AG04450 (cell line): Measurements from ENCODE around the gene ZC3H13. TPM values are rescaled to one million over a fixed set of nuclear protein-coding genes. Genes with fewer than 3 reads are reported as not detected.

Experiments
- CTCF ChIA-PET: fragments of 300-600, 350-600 bp; formaldehyde crosslinking; extraction: SDS; loops from one replicate; lab custom pipeline; 2022; ENCODE audit warnings: antibody characterized with exemption, inconsistent platforms; lab: Charles Lee
- POLR2A ChIA-PET: fragments of 350-600 bp; formaldehyde crosslinking; extraction: SDS; loops from one replicate; lab custom pipeline; 2021; ENCODE audit warnings: antibody characterized with exemption, inconsistent platforms; lab: Yijun Ruan, JAX
- DNase-seq: peaks from one replicate; pipeline ENCODE4 v3.0.0-alpha.2; 2011; ENCODE audit warnings: low read depth, low spot score
- H3K27ac ChIP-seq: one replicate; pipeline ENCODE4 v1.5.1; 2012; ENCODE audit warnings: low read depth, low read length, control low read depth
- H3K27me3 ChIP-seq: one replicate; pipeline ENCODE4 v1.6.0; 2012; ENCODE audit warnings: low read length; ENCODE audit not compliant: control insufficient read depth, insufficient read depth
- H3K4me3 ChIP-seq: 2 replicates; pipeline ENCODE4 v1.5.1; 2011; ENCODE audit warnings: mild to moderate bottlenecking, low read depth, low read length, control low read depth
- H3K9me3 ChIP-seq: 2 replicates; pipeline ENCODE4 v1.5.1; 2012; ENCODE audit warnings: low read length; ENCODE audit not compliant: control insufficient read depth, insufficient read depth
- CTCF ChIP-seq: IDR thresholded peaks from 2 replicates; pipeline ENCODE4 v1.5.1; 2011; ENCODE audit warnings: low read depth, low read length, control low read depth, inconsistent platforms
- polyA plus RNA-seq: library from polyadenylated mRNA; depleted of rRNA; stranded (reverse); fragments of >200 nt; gene quantifications from 2 replicates; pipeline ENCODE4 v1.2.3, GENCODE V29; 2011

Gene ZC3H13
- polyA plus RNA-seq, 1 experiment, result 10.6 TPM

- Histone ChIP-seq H3K27me3 (no peaks in the 10 kb centered on the region), H3K9me3 (no peaks in the 10 kb centered on the region), H3K4me3 (no peak overlapping the region), H3K27ac (no peak overlapping the region)
- TF ChIP-seq CTCF, result no peak
- ChIA-PET POLR2A (no interaction called here), CTCF (no interaction called here)
- no peak for DNase-seq
Observed at GRCh38 chr13:45954836-45955800, 97.4 kb downstream of the ZC3H13 start.

- Histone ChIP-seq H3K27ac (no peak overlapping the region), H3K9me3 (no peaks in the 10 kb centered on the region), H3K4me3 (no peak overlapping the region), H3K27me3 (no peaks in the 10 kb centered on the region)
- no peak for DNase-seq
- ChIA-PET POLR2A (interaction anchor here (0.6 kb wide), 1 partner anchor 17 kb away, joined by 5 read pairs; no protein-coding TSS in a partner anchor), CTCF (interaction anchor here (0.5 to 0.6 kb wide), 2 partner anchors 24 to 540 kb away, joined by 4 read pairs; no protein-coding TSS in a partner anchor)
- no peak for TF ChIP-seq CTCF
Observed at GRCh38 chr13:45953082-45953481, 99.5 kb downstream of the ZC3H13 start.

GRCh38 chr13:45951724-45952123, 100.8 kb downstream of the ZC3H13 start:
- no peak for DNase-seq
- no peak overlapping the region for H3K27ac ChIP-seq
- H3K9me3 ChIP-seq, result no peaks in the 10 kb centered on the region
- CTCF ChIA-PET, result no interaction called here
- H3K4me3 ChIP-seq, result no peak overlapping the region
- POLR2A ChIA-PET, result no interaction called here
- no peaks in the 10 kb centered on the region for H3K27me3 ChIP-seq
- no peak for TF ChIP-seq CTCF

GRCh38 chr13:45951166-45951565, 101.4 kb downstream of the ZC3H13 start:
- no peaks in the 10 kb centered on the region for H3K9me3 ChIP-seq
- H3K27me3 ChIP-seq, result no peaks in the 10 kb centered on the region
- no peak for DNase-seq
- H3K27ac ChIP-seq, result no peak overlapping the region
- no peak for TF ChIP-seq CTCF
- H3K4me3 ChIP-seq, result no peak overlapping the region
- ChIA-PET CTCF (no interaction called here), POLR2A (no interaction called here)

DNA sequence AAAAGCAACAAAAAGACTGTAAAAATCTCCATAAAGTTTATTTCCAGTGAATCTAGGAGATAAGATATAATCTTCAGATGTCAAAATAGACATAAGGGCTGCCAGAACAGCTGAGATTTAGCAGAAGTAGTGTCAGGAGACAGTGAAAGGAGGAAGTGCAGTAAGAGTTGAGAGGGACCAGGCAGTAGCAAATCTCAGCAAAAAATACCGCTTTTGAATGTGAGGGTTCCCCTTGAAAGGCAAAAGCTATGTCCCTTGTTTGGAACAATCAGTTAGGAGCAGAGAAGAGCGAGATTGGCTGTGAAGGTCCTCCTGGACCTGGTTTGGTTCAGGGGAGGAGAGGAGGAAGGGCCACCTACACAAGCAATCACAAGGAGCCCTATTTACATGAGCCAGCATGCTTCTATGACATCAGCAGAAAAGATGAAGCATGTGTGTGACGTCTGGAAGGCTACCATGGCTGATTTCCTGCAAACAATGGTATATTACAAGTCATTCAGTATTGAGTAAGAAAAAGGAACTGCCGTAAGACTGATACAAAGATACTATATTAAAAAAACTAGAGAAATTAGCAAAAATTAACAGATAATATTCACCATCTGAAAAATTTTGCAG, 102.1 kb downstream of the ZC3H13 start:
- CTCF ChIA-PET, result no interaction called here
- DNase-seq, result no peak
- POLR2A ChIA-PET, result no interaction called here
- Histone ChIP-seq H3K9me3 (no peaks in the 10 kb centered on the region), H3K4me3 (no peak overlapping the region), H3K27ac (no peak overlapping the region), H3K27me3 (no peaks in the 10 kb centered on the region)
- TF ChIP-seq CTCF, result no peak
